Body of pancreas (tissue), 4 donors: ENCODE results near the gene OR5A1. TPM values are rescaled to one million over a fixed set of nuclear protein-coding genes. Genes with fewer than 3 reads are reported as not detected.

Experiments used
- ATAC-seq: fragments of 150-250 bp; one replicate; pipeline ENCODE4 v1.9.1; 2016
- DNase-seq, 4 donors: peaks; one replicate each; pipeline ENCODE4 v3.0.0-alpha.2; 2019
- H3K27ac ChIP-seq, 4 donors: fragments of 200-600 bp; sonication (generic); 1 replicate in 3 of 4; 2 replicates in 1 of 4; pipeline versions ENCODE4 v1.5.1 to v1.6.1; 2016 to 2019; ENCODE audit warnings: mild to moderate bottlenecking in 1 of 4, mixed read lengths in 1 of 4, moderate library complexity in 1 of 4
- H3K27me3 ChIP-seq, 2 donors: fragments of 200-600 bp; sonication (generic); one replicate each; pipeline ENCODE4 v1.6.0; 2016; ENCODE audit warnings: mild to moderate bottlenecking in 1 of 2
- H3K36me3 ChIP-seq, 2 donors: fragments of 200-600 bp; sonication (generic); replicated peaks in 1 of 2; 2 replicates each; pipeline ENCODE4 v1.5.1; 2016; ENCODE audit warnings: low read depth in 2 of 2; ENCODE audit not compliant: insufficient read depth in 1 of 2
- H3K4me1 ChIP-seq: fragments of 200-600 bp; sonication (generic); one replicate; pipeline ENCODE4 v1.6.0; 2016
- H3K4me3 ChIP-seq, 2 donors: fragments of 200-600 bp; sonication (generic); 1 replicate in 1 of 2; 2 replicates in 1 of 2; pipeline ENCODE4 v1.5.1; 2016 to 2019
- H3K9me3 ChIP-seq, 3 donors: fragments of 200-600 bp; sonication (generic); 1 replicate in 2 of 3; 2 replicates in 1 of 3; pipeline ENCODE4 v1.5.1; 2016
- CTCF ChIP-seq, 7 experiments: fragments of 450-650 bp in 4 of 7; fragments of 200-600 bp in 3 of 7; sonication (generic) in 3 of 7; IDR thresholded peaks; one replicate each; pipeline ENCODE4 v1.5.1; 2016 to 2019; ENCODE audit warnings: antibody characterized with exemption in 7 of 7
- POLR2A ChIP-seq, 3 donors: fragments of 450-650 bp; IDR thresholded peaks; one replicate each; pipeline ENCODE4 v1.6.1; 2016; ENCODE audit warnings: antibody characterized with exemption in 3 of 3, mild to moderate bottlenecking in 2 of 3
- WGBS, 2 donors: methylation state at CpG; one replicate each; pipeline ENCODE4 v1.1.5; 2017; 5-methylcytosine and 5-hydroxymethylcytosine counted together
- intact Hi-C: fragments of 100-400 bp; cut with DNase I; formaldehyde crosslinking; loops from one replicate; pipeline ENCODE4 v1.15.1; 2023
- total RNA-seq, 2 donors: library from RNA; depleted of rRNA; stranded (reverse); fragments of >200 nt; gene quantifications; one replicate each; pipeline ENCODE4 v1.1.0, GENCODE V29; 2016

OR5A1 gene
- total RNA-seq, 2 donors from 2014 or later: not detected

GRCh38 chr11:59413646-59414045 is 22.6 kb upstream of the OR5A1 start:
- TF ChIP-seq POLR2A (IDR thresholded peaks at IDR 0.05): no peak
- TF ChIP-seq CTCF (IDR thresholded peaks at IDR 0.05): no peak
- H3K27me3 ChIP-seq: no peaks in the 10 kb centered on the region

GRCh38 chr11:59415111-59415510 is 21.2 kb upstream of the OR5A1 start:
- no peaks in the 10 kb centered on the region for H3K27me3 ChIP-seq
- H3K4me3 ChIP-seq: no peak overlapping the region
- TF ChIP-seq CTCF (IDR thresholded peaks at IDR 0.05): no peak
- TF ChIP-seq POLR2A (IDR thresholded peaks at IDR 0.05): no peak
- intact Hi-C loops: no loop called here
- no peaks in the 10 kb centered on the region for H3K4me1 ChIP-seq
- no peaks in the 10 kb centered on the region for H3K9me3 ChIP-seq
- H3K27ac ChIP-seq: no peak overlapping the region
- DNase-seq (no peak), ATAC-seq (no peak)
- H3K36me3 ChIP-seq: no peaks in the 10 kb centered on the region
- WGBS, 2 donors: 57 to 85% methylated on average over 1 of the region's 1 CpG

More at GRCh38 chr11:59413646-59414045, 22.6 kb upstream of the OR5A1 start:
- intact Hi-C loops: no loop called here
- Histone ChIP-seq H3K4me1 (no peaks in the 10 kb centered on the region), H3K9me3 (no peaks in the 10 kb centered on the region), H3K36me3 (no peaks in the 10 kb centered on the region), H3K27ac (no peak overlapping the region), H3K4me3 (no peak overlapping the region)
- DNase-seq (no peak), ATAC-seq (no peak)
- WGBS, 2 donors: 43 to 74% methylated on average over 2 of the region's 2 CpGs

GRCh38 chr11:59416613-59417012 is 19.7 kb upstream of the OR5A1 start:
- Histone ChIP-seq H3K36me3 (no peaks in the 10 kb centered on the region), H3K27me3 (no peaks in the 10 kb centered on the region), H3K4me1 (no peaks in the 10 kb centered on the region), H3K4me3 (no peak overlapping the region), H3K9me3 (no peaks in the 10 kb centered on the region), H3K27ac (no peak overlapping the region)
- intact Hi-C loops: no loop called here
- 83 to 85% methylated on average over 5 of the region's 5 CpGs for WGBS, 2 donors
- no peak for DNase-seq
- no peak for ATAC-seq
- TF ChIP-seq POLR2A (IDR thresholded peaks at IDR 0.05): no peak
- no peak for TF ChIP-seq CTCF (IDR thresholded peaks at IDR 0.05)

GRCh38 chr11:59417023-59417422 is 19.2 kb upstream of the OR5A1 start:
- no peaks in the 10 kb centered on the region for H3K36me3 ChIP-seq
- WGBS, 2 donors: 68 to 72% methylated on average over 5 of the region's 5 CpGs
- H3K4me1 ChIP-seq: no peaks in the 10 kb centered on the region
- intact Hi-C loops: no loop called here
- TF ChIP-seq CTCF (IDR thresholded peaks at IDR 0.05) (no peak), POLR2A (IDR thresholded peaks at IDR 0.05) (no peak)
- H3K9me3 ChIP-seq: no peaks in the 10 kb centered on the region
- ATAC-seq: no peak
- DNase-seq: no peak
- no peaks in the 10 kb centered on the region for H3K27me3 ChIP-seq
- H3K4me3 ChIP-seq: no peak overlapping the region
- no peak overlapping the region for H3K27ac ChIP-seq

- H3K27ac ChIP-seq: no peak overlapping the region
- no peaks in the 10 kb centered on the region for H3K27me3 ChIP-seq
- H3K36me3 ChIP-seq: no peaks in the 10 kb centered on the region
- intact Hi-C loops: no loop called here
- ATAC-seq (no peak), DNase-seq (no peak)
- H3K9me3 ChIP-seq: no peaks in the 10 kb centered on the region
- 67 to 79% methylated on average over 2 of the region's 2 CpGs for WGBS, 2 donors
- no peaks in the 10 kb centered on the region for H3K4me1 ChIP-seq
- H3K4me3 ChIP-seq: no peak overlapping the region
- TF ChIP-seq CTCF (IDR thresholded peaks at IDR 0.05) (no peak), POLR2A (IDR thresholded peaks at IDR 0.05) (no peak)
Measured at GRCh38 chr11:59418156-59418555, 18.1 kb upstream of the OR5A1 start.
